Coronary artery (tissue), 2 donors: ENCODE measurements around the gene RESF1.

Experiments used
- DNase-seq: peaks from one replicate; pipeline ENCODE4 v3.0.0-alpha.2; 2017; ENCODE audit warnings: low spot score
- H3K27ac ChIP-seq, 2 donors: fragments of 200-600 bp; sonication (generic); one replicate each; pipeline ENCODE4 v1.5.1; 2016 to 2019
- H3K4me3 ChIP-seq: fragments of 200-600 bp; sonication (generic); 2 replicates; pipeline ENCODE4 v1.5.1; 2016; ENCODE audit warnings: mild to moderate bottlenecking, moderate library complexity
- TF ChIP-seq, protein P1 (sequence below): fragments of 200-600 bp; sonication (generic); IDR thresholded peaks from one replicate; pipeline ENCODE4 v1.5.1; 2019; ENCODE audit warnings: antibody characterized with exemption

The RESF1 gene

GRCh38 chr12:31991815-31992214, 32.6 kb downstream of the RESF1 start:
- Histone ChIP-seq H3K4me3 (no peak overlapping the region), H3K27ac (no peak overlapping the region)
- DNase-seq = no peak
- TF ChIP-seq, protein P1, sequence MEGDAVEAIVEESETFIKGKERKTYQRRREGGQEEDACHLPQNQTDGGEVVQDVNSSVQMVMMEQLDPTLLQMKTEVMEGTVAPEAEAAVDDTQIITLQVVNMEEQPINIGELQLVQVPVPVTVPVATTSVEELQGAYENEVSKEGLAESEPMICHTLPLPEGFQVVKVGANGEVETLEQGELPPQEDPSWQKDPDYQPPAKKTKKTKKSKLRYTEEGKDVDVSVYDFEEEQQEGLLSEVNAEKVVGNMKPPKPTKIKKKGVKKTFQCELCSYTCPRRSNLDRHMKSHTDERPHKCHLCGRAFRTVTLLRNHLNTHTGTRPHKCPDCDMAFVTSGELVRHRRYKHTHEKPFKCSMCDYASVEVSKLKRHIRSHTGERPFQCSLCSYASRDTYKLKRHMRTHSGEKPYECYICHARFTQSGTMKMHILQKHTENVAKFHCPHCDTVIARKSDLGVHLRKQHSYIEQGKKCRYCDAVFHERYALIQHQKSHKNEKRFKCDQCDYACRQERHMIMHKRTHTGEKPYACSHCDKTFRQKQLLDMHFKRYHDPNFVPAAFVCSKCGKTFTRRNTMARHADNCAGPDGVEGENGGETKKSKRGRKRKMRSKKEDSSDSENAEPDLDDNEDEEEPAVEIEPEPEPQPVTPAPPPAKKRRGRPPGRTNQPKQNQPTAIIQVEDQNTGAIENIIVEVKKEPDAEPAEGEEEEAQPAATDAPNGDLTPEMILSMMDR = no peak

DNA sequence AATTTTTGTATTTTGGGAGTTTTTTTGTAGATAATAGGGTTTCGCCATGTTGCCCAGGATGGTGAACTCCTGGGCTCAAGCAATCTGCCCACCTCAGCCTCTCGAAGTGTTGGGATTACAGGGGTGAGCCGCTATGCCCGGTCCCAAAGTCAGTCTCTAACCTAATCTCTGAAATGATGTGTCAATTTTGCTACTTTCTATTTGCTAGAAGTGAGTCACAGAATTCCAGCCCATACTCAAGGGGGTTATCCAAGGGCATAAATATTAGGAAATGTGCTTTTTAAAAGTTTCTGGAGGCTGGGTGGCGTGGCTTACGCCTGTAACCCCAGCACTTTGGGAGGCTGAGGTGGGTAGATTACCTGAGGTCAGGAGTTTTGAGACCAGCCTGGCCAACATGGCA, 40.5 kb downstream of the RESF1 start:
- Histone ChIP-seq H3K27ac (no peak overlapping the region), H3K4me3 (no peak overlapping the region)
- TF ChIP-seq, protein P1 = no peak
- DNase-seq = no peak

DNA sequence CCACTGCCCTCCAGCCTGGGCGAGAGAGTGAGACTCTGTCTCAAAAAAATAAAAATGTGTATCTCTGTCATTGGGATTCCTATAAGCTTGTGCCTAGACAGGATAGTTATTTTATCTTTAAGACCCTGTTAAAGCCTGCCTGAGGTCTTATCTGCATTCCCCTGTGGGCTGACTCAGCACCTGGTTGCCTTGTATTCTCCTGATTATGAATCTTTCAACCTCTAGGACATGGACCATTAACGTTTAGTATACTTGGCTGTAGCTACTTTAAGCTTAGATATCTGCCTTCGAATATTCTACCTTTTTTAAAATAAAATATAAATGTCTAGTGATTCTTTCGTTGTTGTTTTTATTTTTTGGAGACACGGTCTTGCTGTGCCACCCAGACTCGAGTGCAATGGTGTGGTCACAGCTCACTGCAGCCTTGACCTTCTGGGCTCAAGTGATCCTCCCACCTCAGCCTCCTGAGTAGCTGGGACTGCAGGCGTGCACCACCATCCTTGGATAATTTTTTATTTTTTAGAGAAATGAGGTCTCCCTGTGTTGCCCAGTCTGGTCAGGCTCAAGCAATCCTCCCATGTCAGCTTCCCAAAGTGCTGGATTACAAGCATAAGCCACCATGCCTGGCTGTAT, 41.3 kb downstream of the RESF1 start:
- DNase-seq = no peak
- no peak overlapping the region for H3K4me3 ChIP-seq
- TF ChIP-seq, protein P1 = no peak
- H3K27ac ChIP-seq = no peak overlapping the region

DNA sequence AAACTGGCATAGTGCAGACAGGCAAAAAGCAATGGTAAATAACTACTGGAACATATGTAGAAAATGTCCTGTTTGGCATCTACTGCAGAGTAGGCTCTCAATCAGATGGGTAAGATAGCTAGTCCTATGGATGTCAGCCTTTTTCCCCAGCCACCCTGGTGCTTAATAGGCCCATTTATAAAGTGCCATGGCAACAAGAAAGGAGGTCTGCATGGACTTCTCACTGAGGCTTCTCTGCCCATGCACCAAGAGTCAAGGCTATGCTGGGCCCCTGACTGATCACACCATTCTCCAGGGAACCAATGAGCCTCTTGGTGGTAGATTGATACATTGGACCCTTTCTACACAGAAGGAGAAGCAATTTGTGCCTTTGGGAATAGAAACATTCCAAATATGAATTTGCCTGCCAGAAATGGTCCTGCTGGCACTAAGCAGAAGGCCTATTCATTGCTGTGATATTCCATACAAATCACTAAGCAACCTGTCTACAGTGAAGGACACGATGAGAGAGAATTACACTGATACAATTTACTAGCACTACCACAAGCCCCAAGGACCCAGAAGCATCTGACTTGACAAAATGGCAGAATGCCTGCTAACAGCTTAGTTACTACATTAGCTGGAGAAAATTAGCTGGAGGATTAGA, 43.8 kb downstream of the RESF1 start:
- Histone ChIP-seq H3K27ac (peak overlapping the region in 1 of 2 donors; percentile 24), H3K4me3 (no peak overlapping the region)
- TF ChIP-seq, protein P1 = no peak
- DNase-seq = no peak

DNA sequence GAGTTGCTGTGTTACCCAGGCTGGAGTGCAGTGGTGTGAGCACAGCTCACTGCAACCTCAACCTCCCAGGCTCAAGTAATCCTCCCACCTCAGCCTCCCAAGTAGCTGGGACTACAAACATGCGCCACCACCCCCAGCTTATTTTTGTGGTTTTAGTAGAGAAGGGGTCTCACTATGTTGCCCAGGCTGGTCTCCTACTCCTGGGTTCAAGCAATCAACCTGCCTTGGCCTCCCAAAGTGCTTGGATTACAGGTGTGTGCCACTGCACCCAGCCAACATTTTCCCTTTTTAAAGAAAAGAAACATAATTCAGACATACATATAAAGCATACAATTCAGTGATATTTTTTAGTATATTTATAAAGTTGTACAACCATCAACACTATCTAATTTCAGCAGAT, 44.4 kb downstream of the RESF1 start:
- no peak overlapping the region for H3K4me3 ChIP-seq
- no peak for DNase-seq
- TF ChIP-seq, protein P1 = no peak
- no peak overlapping the region for H3K27ac ChIP-seq

DNA sequence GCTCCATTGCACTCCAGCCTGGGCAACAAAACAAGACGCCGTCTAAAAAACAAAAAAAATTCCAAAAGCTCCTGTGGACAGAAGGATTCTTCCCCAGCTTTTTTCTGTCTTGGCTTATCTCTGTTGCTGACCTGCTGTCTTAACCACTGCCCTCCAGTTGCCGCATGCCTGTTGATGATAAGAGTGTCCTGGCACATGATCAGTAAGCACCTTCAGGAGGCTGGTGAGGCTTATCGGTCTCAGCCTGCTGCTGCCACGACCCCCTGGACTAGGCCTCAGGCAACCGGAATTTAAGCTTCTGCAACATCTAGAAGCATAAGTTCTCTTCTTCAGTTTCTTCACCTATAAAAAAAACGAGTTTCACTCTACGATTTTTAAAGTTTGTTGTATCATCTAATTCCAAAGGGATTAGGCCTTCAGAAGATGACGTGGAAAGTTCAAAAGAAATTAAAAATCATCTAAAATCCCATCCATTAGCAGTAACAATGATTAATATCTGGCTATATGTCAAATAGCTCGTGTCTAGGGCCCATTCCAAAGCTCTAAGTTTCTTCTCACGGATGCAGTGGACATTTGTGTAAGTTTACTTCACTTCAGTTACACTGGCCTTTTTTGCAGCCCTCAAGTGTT, 46.4 kb downstream of the RESF1 start:
- TF ChIP-seq, protein P1 = no peak
- no peak for DNase-seq
- Histone ChIP-seq H3K4me3 (no peak overlapping the region), H3K27ac (no peak overlapping the region)
